Neuronal stem cell (in vitro differentiated cells): ENCODE results near the gene BCR.

Source experiments
- DNase-seq: peaks from one replicate; pipeline ENCODE4 v3.0.0-alpha.2; 2013; ENCODE audit warnings: low spot score
- H2AFZ ChIP-seq: one replicate; pipeline ENCODE4 v1.6.1; 2013; ENCODE audit warnings: mild to moderate bottlenecking, low read length, inconsistent platforms
- H2AK5ac ChIP-seq: 2 replicates; pipeline ENCODE4 v1.6.1; 2013; ENCODE audit warnings: low read depth, mild to moderate bottlenecking, inconsistent platforms, low read length, moderate library complexity, mixed read lengths
- H2BK120ac ChIP-seq: 2 replicates; pipeline ENCODE4 v1.6.1; 2013; ENCODE audit warnings: low read depth, mild to moderate bottlenecking, inconsistent platforms, low read length, moderate library complexity, mixed read lengths
- H2BK12ac ChIP-seq: one replicate; pipeline ENCODE4 v1.6.1; 2013; ENCODE audit warnings: low read length, inconsistent platforms
- H2BK15ac ChIP-seq: 2 replicates; pipeline ENCODE4 v1.6.1; 2013; ENCODE audit warnings: mild to moderate bottlenecking, low read length, inconsistent platforms, mixed read lengths
- H2BK5ac ChIP-seq: one replicate; pipeline ENCODE4 v1.6.1; 2013; ENCODE audit warnings: inconsistent platforms, mild to moderate bottlenecking, low read length, moderate library complexity
- H3K14ac ChIP-seq: one replicate; pipeline ENCODE4 v1.6.1; 2013; ENCODE audit warnings: low read length, inconsistent platforms
- H3K18ac ChIP-seq: 2 replicates; pipeline ENCODE4 v1.6.1; 2013; ENCODE audit warnings: low read length, inconsistent platforms
- H3K23ac ChIP-seq: 2 replicates; pipeline ENCODE4 v1.6.1; 2013; ENCODE audit warnings: low read depth, mild to moderate bottlenecking, mixed read lengths, low read length, inconsistent platforms; ENCODE audit not compliant: poor library complexity
- H3K27ac ChIP-seq: replicated peaks from 3 replicates; pipeline ENCODE4 v1.5.1; 2013; ENCODE audit warnings: low read length, inconsistent platforms
- H3K27me3 ChIP-seq, 3 experiments: 2 replicates each; pipeline ENCODE4 v1.6.1; 2013; ENCODE audit warnings: low read length in 3 of 3, mild to moderate bottlenecking in 2 of 3, inconsistent platforms in 1 of 3, low read depth in 1 of 3, mixed read lengths in 1 of 3, moderate library complexity in 1 of 3; ENCODE audit not compliant: control insufficient read depth in 3 of 3, insufficient read depth in 3 of 3
- H3K36me3 ChIP-seq, 2 donors: replicated peaks in 1 of 2; 2 replicates each; pipeline ENCODE4 v1.6.1; 2013; ENCODE audit warnings: low read length in 2 of 2; ENCODE audit not compliant: control insufficient read depth in 2 of 2, insufficient read depth in 2 of 2
- H3K4ac ChIP-seq: 2 replicates; pipeline ENCODE4 v1.6.1; 2013; ENCODE audit warnings: inconsistent platforms, mild to moderate bottlenecking, low read length, moderate library complexity
- H3K4me1 ChIP-seq, 2 donors: 1 replicate in 1 of 2; 2 replicates in 1 of 2; pipeline ENCODE4 v1.6.1; 2013; ENCODE audit warnings: low read length in 2 of 2, low read depth in 1 of 2; ENCODE audit not compliant: control insufficient read depth in 2 of 2, insufficient read depth in 1 of 2
- H3K4me2 ChIP-seq: one replicate; pipeline ENCODE4 v1.6.1; 2013; ENCODE audit warnings: mild to moderate bottlenecking, low read length, inconsistent platforms; ENCODE audit not compliant: insufficient read depth, poor library complexity, severe bottlenecking
- H3K4me3 ChIP-seq, 2 donors: 2 replicates each; pipeline ENCODE4 v1.5.1; 2013; ENCODE audit warnings: low read length in 2 of 2, mild to moderate bottlenecking in 2 of 2, inconsistent platforms in 1 of 2, moderate library complexity in 1 of 2
- H3K79me1 ChIP-seq: one replicate; pipeline ENCODE4 v1.6.1; 2013; ENCODE audit warnings: low read depth, mild to moderate bottlenecking, inconsistent platforms, low read length, moderate library complexity
- H3K9ac ChIP-seq: one replicate; pipeline ENCODE4 v1.6.1; 2013; ENCODE audit warnings: mild to moderate bottlenecking, low read depth, low read length, inconsistent platforms; ENCODE audit not compliant: poor library complexity
- H3K9me3 ChIP-seq, 2 donors: replicated peaks in 1 of 2; 2 replicates each; pipeline versions ENCODE3 to v1.6.1; 2013; ENCODE audit warnings: low read length in 2 of 2, mild to moderate bottlenecking in 2 of 2, inconsistent platforms in 1 of 2, low read depth in 1 of 2, mixed read lengths in 1 of 2, moderate library complexity in 1 of 2; ENCODE audit not compliant: control insufficient read depth in 2 of 2, insufficient read depth in 1 of 2
- H4K8ac ChIP-seq: one replicate; pipeline ENCODE4 v1.6.1; 2013; ENCODE audit warnings: low read depth, mild to moderate bottlenecking, inconsistent platforms, low read length, moderate library complexity
- H4K91ac ChIP-seq: one replicate; pipeline ENCODE4 v1.6.1; 2013; ENCODE audit warnings: low read length, low read depth, mild to moderate bottlenecking, inconsistent platforms; ENCODE audit not compliant: poor library complexity
- WGBS, 2 donors: extraction: QIAGEN DNeasy Blood & Tissue Kit; methylation state at CpG; one replicate each; pipeline ENCODE4 v1.1.7; 2013; ENCODE audit warnings: missing lambda C conversion rate in 2 of 2, mixed read lengths in 1 of 2; ENCODE audit not compliant: insufficient read length in 2 of 2, insufficient replicate concordance in 1 of 2; ENCODE audit errors: extremely low coverage in 2 of 2; 5-methylcytosine and 5-hydroxymethylcytosine counted together

The BCR gene

DNA sequence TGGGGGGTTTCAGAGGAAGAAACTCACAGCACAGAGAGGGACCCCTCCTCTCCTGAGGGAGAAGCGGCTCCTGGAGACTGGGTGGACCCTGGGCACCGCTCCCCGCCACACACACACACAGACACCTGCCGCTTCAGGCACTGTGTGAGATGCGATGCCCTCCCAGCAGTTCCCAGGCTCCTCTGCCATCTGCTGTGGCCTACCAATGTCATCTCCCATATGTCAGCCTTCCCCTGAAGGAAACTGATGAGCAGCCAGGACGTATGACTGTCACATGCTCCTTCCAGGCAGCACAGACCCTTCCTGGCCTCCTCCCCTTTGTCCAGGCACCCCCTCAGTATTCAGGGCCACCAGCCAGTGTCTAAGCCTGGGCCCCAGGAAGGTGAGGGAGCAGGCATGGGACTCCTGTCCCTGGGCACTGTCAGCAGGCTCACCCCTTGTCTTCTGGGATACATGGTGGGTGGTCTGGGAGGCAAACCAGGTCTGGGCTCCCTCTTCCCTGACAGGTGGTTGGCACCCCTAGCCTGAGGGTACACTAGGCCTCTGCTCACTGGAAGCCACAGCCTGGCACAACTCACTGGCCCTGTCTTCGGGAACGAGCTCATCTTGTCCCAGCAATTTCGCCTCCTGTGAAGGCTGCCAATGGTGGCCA is 11.8 kb upstream of the BCR start:
- Histone ChIP-seq H3K4me3 (no peak overlapping the region), H3K79me1 (peaks cover 2% of the 10 kb centered on the region), H3K4me2 (no peak overlapping the region), H3K9ac (peak overlapping the region; percentile 63), H3K18ac (peak overlapping the region; percentile 70), H3K9me3 (no peaks in the 10 kb centered on the region), H3K4ac (no peak overlapping the region), H3K27ac (no peak overlapping the region), H4K91ac (peak overlapping the region; percentile 82), H3K14ac (no peak overlapping the region), H2BK12ac (peak overlapping the region; percentile 86), H2AFZ (no peak overlapping the region), H2BK15ac (peak overlapping the region; percentile 83), H4K8ac (peak overlapping the region; percentile 74), H3K4me1 (peaks cover 8 to 13% of the 10 kb centered on the region in 2 donors), H3K27me3 (no peaks in the 10 kb centered on the region), H2BK5ac (peak overlapping the region; percentile 32), H3K36me3 (peaks cover 0 to 2% of the 10 kb centered on the region in 2 donors), H2BK120ac (peak overlapping the region; percentile 88), H3K23ac (peak overlapping the region; percentile 90), H2AK5ac (peak overlapping the region; percentile 96)
- WGBS, 2 donors = no CpG with 5 or more reads among the region's 9 CpGs
- no peak for DNase-seq

DNA sequence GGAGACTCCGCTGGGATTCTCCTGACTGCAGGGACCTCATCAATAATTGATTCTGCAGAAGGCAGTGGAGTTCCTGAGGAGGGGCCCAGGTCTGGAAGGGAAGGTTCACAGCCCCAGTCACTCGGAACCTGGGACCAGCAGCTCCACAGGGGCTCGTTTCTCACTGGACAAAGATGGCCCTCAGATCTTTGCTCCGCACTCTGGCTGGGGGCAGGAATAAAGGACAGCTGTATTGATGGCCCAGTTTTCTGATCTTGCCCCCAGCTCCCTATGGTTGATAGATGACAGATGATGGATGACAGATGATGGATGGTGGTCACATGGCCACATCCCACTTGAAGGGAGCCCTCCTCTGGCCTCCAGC is 11.3 kb upstream of the BCR start:
- H2BK12ac ChIP-seq = no peak overlapping the region
- no peak overlapping the region for H3K27ac ChIP-seq
- H3K27me3 ChIP-seq = no peaks in the 10 kb centered on the region
- no peaks in the 10 kb centered on the region for H3K9me3 ChIP-seq
- no peak for DNase-seq
- H4K91ac ChIP-seq = no peak overlapping the region
- no peak overlapping the region for H3K18ac ChIP-seq
- H3K4me3 ChIP-seq = no peak overlapping the region
- no CpG with 5 or more reads among the region's 4 CpGs for WGBS, 2 donors
- no peak overlapping the region for H3K14ac ChIP-seq
- no peak overlapping the region for H2AK5ac ChIP-seq
- no peak overlapping the region for H2AFZ ChIP-seq
- H2BK5ac ChIP-seq = no peak overlapping the region
- no peak overlapping the region for H3K4me2 ChIP-seq
- no peak overlapping the region for H3K9ac ChIP-seq
- H3K4ac ChIP-seq = no peak overlapping the region
- peaks cover 9 to 13% of the 10 kb centered on the region in 2 donors for H3K4me1 ChIP-seq
- H4K8ac ChIP-seq = no peak overlapping the region
- no peak overlapping the region for H2BK15ac ChIP-seq
- H2BK120ac ChIP-seq = no peak overlapping the region
- H3K79me1 ChIP-seq = peaks cover 2% of the 10 kb centered on the region
- peak overlapping the region; percentile 90 for H3K23ac ChIP-seq
- peaks cover 0 to 2% of the 10 kb centered on the region in 2 donors for H3K36me3 ChIP-seq

DNA sequence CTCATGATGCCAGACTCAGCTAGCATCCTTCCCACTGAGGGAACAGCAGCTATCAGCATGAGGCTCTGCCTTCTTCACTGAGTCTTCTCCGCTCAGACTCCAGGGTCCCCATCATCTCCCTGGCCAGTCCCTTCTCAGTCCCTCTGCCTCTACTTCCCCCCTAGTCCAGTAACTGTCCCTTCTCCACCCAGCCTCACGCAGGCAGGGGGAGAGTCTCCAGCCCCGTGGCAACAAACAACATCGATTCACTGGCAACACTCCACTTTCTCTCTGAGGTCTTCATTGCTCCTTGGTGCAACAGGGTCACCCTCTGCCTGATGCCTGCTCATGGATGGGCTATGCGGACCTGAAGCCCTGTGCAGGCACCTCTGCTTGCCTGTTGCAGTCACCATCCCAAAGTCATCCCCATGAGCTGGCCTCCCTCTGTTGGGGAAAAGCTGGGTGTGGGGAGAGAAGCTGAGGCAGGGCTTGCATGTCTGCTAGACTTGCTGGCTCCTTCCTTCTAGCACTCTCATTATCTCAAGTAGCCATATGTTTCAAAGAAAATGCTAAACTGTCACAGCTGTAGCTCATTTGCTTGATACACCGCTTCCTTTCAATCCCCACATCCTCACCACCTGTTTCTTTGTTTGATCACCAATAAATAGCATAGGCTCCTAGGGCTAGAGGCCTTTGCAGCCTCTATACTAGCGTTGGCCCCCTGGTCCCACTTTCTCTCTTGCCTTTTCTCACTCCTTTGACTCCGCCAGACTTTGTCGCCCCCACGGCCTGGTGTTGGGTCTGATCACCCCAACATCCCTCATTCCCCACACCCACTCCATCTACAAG is 4.3 kb upstream of the BCR start:
- H3K4me3 ChIP-seq = no peak overlapping the region
- H3K9me3 ChIP-seq = peaks cover 10 to 24% of the 10 kb centered on the region in 2 donors
- no peak for DNase-seq
- no peak overlapping the region for H3K23ac ChIP-seq
- H2AFZ ChIP-seq = no peak overlapping the region
- no peak overlapping the region for H3K18ac ChIP-seq
- H3K14ac ChIP-seq = no peak overlapping the region
- H3K27ac ChIP-seq = no peak overlapping the region
- no CpG with 5 or more reads among the region's 10 CpGs for WGBS, 2 donors
- H3K9ac ChIP-seq = no peak overlapping the region
- H2BK5ac ChIP-seq = peak overlapping the region; percentile 54
- H3K36me3 ChIP-seq = no peaks in the 10 kb centered on the region
- peaks cover 2% of the 10 kb centered on the region for H3K79me1 ChIP-seq
- peaks cover 0 to 3% (median 0%) of the 10 kb centered on the region in 3 experiments for H3K27me3 ChIP-seq
- peaks cover 9 to 19% of the 10 kb centered on the region in 2 donors for H3K4me1 ChIP-seq
- no peak overlapping the region for H2BK12ac ChIP-seq
- no peak overlapping the region for H4K8ac ChIP-seq
- no peak overlapping the region for H3K4me2 ChIP-seq
- no peak overlapping the region for H4K91ac ChIP-seq
- H3K4ac ChIP-seq = no peak overlapping the region
- no peak overlapping the region for H2BK120ac ChIP-seq
- no peak overlapping the region for H2AK5ac ChIP-seq
- no peak overlapping the region for H2BK15ac ChIP-seq

DNA sequence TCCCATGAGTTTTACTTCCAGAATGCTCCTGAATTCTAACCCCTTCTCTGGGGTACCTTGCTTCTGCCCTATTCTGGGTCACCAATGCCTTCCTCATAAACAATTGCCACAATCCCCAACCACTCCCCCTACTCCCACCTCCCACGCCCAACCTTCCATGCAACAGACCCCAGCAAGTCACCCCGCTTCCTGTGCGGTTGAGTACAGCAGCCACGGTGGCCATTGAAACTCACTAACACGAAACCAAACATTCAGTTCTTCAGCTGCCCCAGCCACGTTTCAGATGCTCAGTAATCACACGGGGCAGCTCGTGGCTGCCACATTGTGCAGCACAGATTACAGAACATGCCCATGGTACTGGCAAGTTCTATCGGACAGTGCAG is 3.7 kb upstream of the BCR start:
- Histone ChIP-seq H3K4me2 (no peak overlapping the region), H2BK12ac (no peak overlapping the region), H3K27ac (no peak overlapping the region), H2BK5ac (no peak overlapping the region), H2BK120ac (no peak overlapping the region), H2BK15ac (no peak overlapping the region), H3K36me3 (peaks cover 0 to 4% of the 10 kb centered on the region in 2 donors), H4K8ac (no peak overlapping the region), H3K4ac (no peak overlapping the region), H3K18ac (no peak overlapping the region), H3K79me1 (peaks cover 5% of the 10 kb centered on the region), H3K23ac (no peak overlapping the region), H2AFZ (no peak overlapping the region), H3K14ac (no peak overlapping the region), H3K9ac (no peak overlapping the region), H3K4me3 (no peak overlapping the region), H4K91ac (no peak overlapping the region), H2AK5ac (no peak overlapping the region), H3K4me1 (peaks cover 12 to 22% of the 10 kb centered on the region in 2 donors), H3K9me3 (peaks cover 10 to 27% of the 10 kb centered on the region in 2 donors), H3K27me3 (peaks cover 0 to 7% (median 0%) of the 10 kb centered on the region in 3 experiments)
- DNase-seq = no peak
- 100% methylated on average over 1 of the region's 9 CpGs; no CpG with 5 or more reads in 1 of the 2 donors for WGBS, 2 donors
